Skin epidermis (tissue), 12 donors: ENCODE data around the gene SOS1.

Source experiments
- H3K27ac ChIP-seq, 21 experiments: fragments of 200-600 bp; sonication (generic) in 11 of 21; one replicate each; pipeline ENCODE4 v1.5.0; 2020; ENCODE audit warnings: mild to moderate bottlenecking in 3 of 21, inconsistent platforms in 2 of 21, moderate library complexity in 2 of 21
- H3K4me3 ChIP-seq, 7 experiments: fragments of 200-600 bp; sonication (generic) in 2 of 7; one replicate each; pipeline ENCODE4 v1.5.0; 2020; ENCODE audit warnings: inconsistent platforms in 2 of 7, mild to moderate bottlenecking in 2 of 7, moderate library complexity in 1 of 7

The SOS1 gene

GRCh38 chr2:38981003-38981669 is 139.7 kb downstream of the SOS1 start:
- Histone ChIP-seq H3K27ac (no peak overlapping the region), H3K4me3 (no peak overlapping the region)

DNA sequence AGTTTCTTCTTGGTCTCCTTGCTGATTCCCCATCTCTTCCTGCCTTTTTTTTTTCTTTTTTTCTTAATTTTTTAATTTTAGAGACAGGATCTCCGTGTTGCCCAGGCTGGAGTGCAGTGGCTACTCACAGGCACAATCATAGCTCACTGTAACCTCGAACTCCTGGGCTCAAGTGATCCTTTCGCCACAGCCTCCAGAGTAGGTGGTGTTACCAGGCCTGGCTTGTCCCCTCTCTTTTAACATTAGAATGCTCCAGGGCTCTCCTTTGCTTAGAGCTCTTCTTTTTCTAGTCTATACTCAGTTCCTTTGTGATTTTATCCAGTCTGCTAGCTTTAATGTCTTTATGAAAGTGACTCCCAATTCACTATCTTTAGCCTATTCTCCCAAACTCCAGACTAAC is 141.9 kb downstream of the SOS1 start:
- Histone ChIP-seq H3K27ac (no peak overlapping the region), H3K4me3 (no peak overlapping the region)

GRCh38 chr2:38978296-38978903 is 142.5 kb downstream of the SOS1 start:
- no peak overlapping the region for H3K27ac ChIP-seq

GRCh38 chr2:38977047-38977446 is 143.8 kb downstream of the SOS1 start:
- H3K4me3 ChIP-seq, result no peak overlapping the region
- no peak overlapping the region for H3K27ac ChIP-seq

More at GRCh38 chr2:38978296-38978903, 142.5 kb downstream of the SOS1 start:
- H3K4me3 ChIP-seq, result no peak overlapping the region

DNA sequence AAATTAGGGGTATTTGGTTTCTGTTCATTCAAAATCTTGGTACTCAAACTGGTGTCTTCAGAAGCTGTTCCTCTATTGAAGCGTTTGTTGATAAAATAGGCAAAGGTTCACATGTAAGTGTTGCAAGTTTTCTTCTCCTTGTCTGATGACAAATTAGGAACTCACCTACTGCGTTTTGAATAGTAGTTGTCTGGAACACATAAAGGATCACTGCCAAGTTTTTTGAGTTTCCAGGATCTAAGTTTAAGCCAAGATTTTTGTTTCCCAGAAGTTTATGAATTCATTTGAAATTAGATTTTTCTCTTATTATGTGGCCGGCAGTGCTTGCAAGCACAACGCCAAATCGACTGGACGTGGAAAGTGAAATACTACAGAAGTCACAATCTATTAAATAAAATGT is 145.8 kb downstream of the SOS1 start:
- no peak overlapping the region for H3K4me3 ChIP-seq
- H3K27ac ChIP-seq, result no peak overlapping the region

DNA sequence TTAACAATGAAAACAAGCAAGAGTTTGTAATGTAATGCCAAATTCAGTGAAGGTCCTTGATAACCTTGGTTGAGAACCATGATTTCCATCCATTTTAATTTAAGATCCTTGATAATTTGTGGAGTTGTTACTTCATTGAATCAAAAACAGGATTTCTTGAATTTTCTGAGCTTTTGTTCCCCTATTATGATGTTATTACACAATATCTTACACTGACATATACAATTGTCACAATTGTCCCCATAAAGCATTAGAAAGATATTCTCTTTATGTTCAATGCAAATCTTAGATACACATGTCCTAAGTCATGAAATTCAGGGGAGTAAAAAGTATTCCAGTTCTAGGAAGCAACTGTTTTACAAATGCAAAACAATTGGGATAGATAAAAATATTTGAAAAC is 147.6 kb downstream of the SOS1 start:
- H3K27ac ChIP-seq, result no peak overlapping the region

DNA sequence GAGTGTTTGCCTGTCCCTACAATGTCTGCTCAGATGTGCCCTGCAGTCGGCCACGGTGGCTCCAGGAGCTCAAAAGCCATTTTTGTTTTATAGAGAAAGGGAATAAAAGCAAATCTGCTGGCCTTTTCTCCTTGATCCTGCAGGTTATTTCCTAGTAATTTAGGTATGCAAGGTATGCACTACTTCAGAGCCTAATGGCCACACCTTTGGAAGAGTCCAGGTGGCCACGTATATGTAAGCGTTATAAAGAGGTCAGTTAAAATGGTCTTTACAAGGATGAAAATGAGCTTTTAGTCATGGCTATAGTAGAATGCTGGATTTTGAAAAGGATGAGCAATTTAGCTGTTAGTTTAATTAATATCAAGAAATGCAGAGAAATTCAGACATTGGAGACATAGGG is 149.5 kb downstream of the SOS1 start:
- Histone ChIP-seq H3K27ac (no peak overlapping the region), H3K4me3 (no peak overlapping the region)

More for the DNA sequence above, 147.6 kb downstream of the SOS1 start:
- no peak overlapping the region for H3K4me3 ChIP-seq

GRCh38 chr2:38968021-38968420 is 152.8 kb downstream of the SOS1 start:
- Histone ChIP-seq H3K27ac (no peak overlapping the region), H3K4me3 (no peak overlapping the region)

GRCh38 chr2:38966678-38967077 is 154.2 kb downstream of the SOS1 start:
- Histone ChIP-seq H3K27ac (no peak overlapping the region), H3K4me3 (no peak overlapping the region)

DNA sequence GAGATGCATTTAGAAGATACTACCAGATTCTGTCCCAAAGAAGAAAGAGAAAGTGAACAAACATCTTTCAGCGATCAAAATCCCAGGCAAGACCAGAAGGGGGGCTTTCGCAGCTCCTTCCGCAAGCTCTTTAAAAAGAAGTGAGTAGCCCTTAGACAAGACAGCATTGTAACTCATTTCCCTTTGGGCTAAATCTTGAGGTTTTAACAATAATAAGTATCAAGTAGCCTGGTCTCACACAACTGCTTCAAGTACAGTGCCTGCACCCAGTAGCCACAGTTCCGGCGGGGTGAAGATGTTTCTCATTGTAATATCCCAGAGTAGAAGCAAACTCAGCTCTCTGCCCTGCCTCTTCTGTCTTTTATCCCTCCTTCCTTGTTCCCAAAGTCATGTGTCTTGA is 154.8 kb downstream of the SOS1 start:
- Histone ChIP-seq H3K27ac (no peak overlapping the region), H3K4me3 (no peak overlapping the region)

DNA sequence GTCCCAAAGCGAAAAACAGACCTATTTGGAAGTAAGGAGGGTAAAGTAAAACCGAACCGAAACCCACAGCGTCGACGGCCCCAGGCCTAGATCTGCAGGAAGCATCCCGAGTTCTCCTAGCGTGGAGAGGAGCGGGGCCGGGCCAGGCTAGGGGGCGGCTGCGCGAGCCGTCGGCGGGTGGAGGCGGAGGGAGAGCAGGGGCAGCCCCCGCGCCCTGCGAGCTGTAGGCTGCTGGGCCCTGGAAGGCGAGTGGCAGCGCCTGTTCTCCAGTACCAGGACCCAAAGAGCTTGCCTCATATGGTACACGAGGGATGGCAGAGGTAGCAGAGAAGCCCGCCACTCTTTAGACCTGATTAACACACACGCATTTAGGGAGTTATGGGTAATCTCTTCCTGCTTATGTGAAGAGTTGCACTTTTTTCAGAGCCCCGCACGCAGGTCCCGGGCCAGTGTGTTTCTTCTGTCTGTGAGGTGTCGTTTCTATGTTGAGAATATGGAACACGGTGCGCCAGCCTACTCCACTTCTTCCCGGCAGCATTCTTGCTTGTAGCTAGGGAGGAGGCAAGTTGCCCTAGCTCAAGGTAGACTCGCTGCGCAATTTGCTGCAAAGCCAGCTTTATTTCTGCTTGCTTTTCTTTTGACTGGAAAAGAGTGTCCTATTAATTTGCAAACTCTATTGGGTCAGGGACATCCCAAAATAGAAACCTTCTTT is 160.1 kb downstream of the SOS1 start:
- Histone ChIP-seq H3K4me3 (peak overlapping the region; percentile 13 to 39 (median 32)), H3K27ac (no peak overlapping the region)

DNA sequence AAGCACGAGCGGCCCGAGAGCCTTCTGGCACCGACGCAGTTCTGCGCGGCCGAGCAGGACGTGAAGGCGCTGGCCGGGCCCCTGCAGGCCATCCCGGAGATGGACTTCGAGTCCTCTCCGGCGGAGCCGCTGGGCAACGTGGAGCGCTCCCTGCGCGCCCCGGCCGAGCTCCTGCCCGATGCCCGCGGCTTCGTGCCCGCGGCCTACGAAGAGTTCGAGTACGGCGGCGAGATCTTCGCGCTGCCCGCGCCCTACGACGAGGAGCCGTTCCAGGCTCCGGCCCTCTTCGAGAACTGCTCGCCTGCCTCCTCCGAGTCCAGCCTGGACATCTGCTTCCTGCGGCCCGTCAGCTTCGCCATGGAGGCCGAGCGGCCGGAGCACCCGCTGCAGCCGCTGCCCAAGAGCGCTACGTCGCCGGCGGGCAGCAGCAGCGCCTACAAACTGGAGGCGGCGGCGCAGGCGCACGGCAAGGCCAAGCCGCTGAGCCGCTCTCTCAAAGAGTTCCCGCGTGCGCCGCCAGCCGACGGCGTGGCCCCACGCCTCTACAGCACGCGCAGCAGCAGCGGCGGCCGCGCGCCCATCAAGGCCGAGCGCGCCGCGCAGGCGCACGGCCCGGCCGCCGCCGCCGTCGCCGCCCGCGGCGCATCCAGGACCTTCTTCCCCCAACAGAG is 160.8 kb downstream of the SOS1 start:
- Histone ChIP-seq H3K4me3 (peak overlapping the region; percentile 13 to 39 (median 32)), H3K27ac (no peak overlapping the region)

GRCh38 chr2:38959466-38959865 is 161.4 kb downstream of the SOS1 start:
- no peak overlapping the region for H3K27ac ChIP-seq
- peak overlapping the region in 1 of 7 experiments; percentile 33 for H3K4me3 ChIP-seq

GRCh38 chr2:38957972-38958371 is 162.9 kb downstream of the SOS1 start:
- H3K27ac ChIP-seq, result no peak overlapping the region
- no peak overlapping the region for H3K4me3 ChIP-seq

DNA sequence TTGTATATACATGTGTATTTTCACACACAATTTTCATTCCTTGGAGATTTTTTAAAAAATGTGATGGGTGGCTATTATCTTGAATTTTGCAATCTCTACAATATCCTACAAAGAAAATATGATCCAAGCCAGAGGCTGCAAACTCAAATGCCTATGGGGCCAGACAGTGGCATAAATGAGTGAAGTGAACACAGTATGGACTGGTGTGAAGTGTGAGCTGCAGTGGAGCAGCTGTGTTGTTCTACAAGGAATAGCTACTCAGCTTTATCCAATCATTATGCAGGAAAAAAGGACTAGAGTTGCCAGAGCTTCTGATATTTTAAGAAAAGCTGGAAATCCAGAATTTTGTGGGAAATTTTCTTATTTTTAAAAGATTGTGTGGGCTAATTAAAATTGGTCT is 169.1 kb downstream of the SOS1 start:
- H3K27ac ChIP-seq, result no peak overlapping the region
- H3K4me3 ChIP-seq, result no peak overlapping the region

- H3K27ac ChIP-seq, result no peak overlapping the region
Measured at GRCh38 chr2:38948995-38949394, 171.9 kb downstream of the SOS1 start.

DNA sequence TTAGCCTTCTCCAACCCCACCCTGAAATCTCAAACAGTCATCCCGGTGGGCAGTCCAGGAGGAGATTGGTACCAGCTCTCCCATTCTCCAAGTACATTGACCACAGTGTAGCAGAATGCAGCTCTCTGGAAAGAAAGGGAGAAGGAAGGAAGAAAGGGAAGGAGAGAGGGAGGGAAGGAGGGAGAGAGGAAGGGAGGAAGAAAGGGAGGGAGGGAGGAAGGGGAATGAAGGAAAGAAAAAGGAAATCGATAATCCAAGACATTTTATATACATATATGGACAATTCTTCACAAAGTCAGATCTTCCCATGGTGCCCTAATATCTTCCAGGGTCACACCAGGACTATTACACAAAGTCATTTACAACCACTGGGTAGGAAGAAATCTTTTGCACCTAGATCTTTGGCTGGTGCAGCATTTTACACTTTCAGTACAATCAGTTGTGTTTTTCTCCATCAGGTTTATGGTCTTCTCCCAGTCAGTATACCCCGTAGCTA is 172.4 kb downstream of the SOS1 start:
- Histone ChIP-seq H3K27ac (no peak overlapping the region), H3K4me3 (no peak overlapping the region)

More at GRCh38 chr2:38948995-38949394, 171.9 kb downstream of the SOS1 start:
- no peak overlapping the region for H3K4me3 ChIP-seq

GRCh38 chr2:38947241-38948239 is 173.3 kb downstream of the SOS1 start:
- H3K27ac ChIP-seq, result no peak overlapping the region

DNA sequence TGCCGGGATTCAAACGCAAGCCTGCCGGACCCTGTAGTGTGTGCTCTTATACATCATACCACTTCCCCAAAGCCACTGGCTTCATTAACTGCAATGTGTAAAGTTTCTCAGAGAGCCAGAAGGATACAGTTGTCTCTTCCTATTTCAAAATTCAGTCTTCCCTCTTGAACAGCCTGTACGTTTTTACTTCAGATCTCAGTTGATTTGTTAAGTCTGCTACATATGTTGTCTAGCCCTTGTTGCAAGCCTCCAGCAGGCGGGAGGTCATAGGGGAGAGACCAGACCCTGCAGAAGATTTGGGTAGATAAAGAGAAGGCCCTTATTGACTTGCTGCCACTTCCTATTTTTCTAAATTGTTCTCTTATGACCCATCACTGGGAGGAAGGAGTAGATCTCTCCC is 174.9 kb downstream of the SOS1 start:
- H3K27ac ChIP-seq, result no peak overlapping the region
- H3K4me3 ChIP-seq, result no peak overlapping the region

More at GRCh38 chr2:38947241-38948239, 173.3 kb downstream of the SOS1 start:
- H3K4me3 ChIP-seq, result no peak overlapping the region
